HEK293T (cell line): ENCODE data around the gene TMEM187.
A peak's percentile ranks its signal among the peaks of the same experiment; 100 is the strongest.

Experiments used
- CTCF ChIA-PET: fragments of 350-600 bp; formaldehyde crosslinking; extraction: SDS; loops from one replicate; lab custom pipeline; 2021; ENCODE audit warnings: antibody characterized with exemption, inconsistent platforms; lab: Yijun Ruan, JAX
- POLR2A ChIA-PET: fragments of 350-600 bp; formaldehyde crosslinking; extraction: SDS; loops from one replicate; lab custom pipeline; 2020; ENCODE audit warnings: antibody characterized with exemption, inconsistent platforms; lab: Yijun Ruan, JAX
- DNase-seq: peaks from one replicate; pipeline ENCODE4 v3.0.0; 2012; ENCODE audit warnings: mixed read lengths; ENCODE audit errors: extremely low spot score
- ARNT ChIP-seq: fragments of 450-650 bp; IDR thresholded peaks from 2 replicates; pipeline ENCODE4 v1.6.1; 2017; ENCODE audit warnings: mild to moderate bottlenecking
- BHLHE40 ChIP-seq: fragments of 450-650 bp; IDR thresholded peaks from 2 replicates; pipeline ENCODE4 v1.6.1; 2016; ENCODE audit warnings: mild to moderate bottlenecking, moderate library complexity, borderline replicate concordance
- CTBP1 ChIP-seq: fragments of 450-650 bp; IDR thresholded peaks from 2 replicates; pipeline ENCODE4 v1.6.1; 2016; ENCODE audit warnings: borderline replicate concordance
- ELF4 ChIP-seq: fragments of 450-650 bp; IDR thresholded peaks from 2 replicates; pipeline ENCODE4 v1.6.1; 2017; ENCODE audit warnings: antibody characterized with exemption
- FOXA1 ChIP-seq: fragments of 450-650 bp; IDR thresholded peaks from 2 replicates; pipeline ENCODE4 v1.6.1; 2016; ENCODE audit warnings: mild to moderate bottlenecking
- FOXK2 ChIP-seq: fragments of 450-650 bp; IDR thresholded peaks from 2 replicates; pipeline ENCODE4 v1.6.1; 2016; ENCODE audit warnings: mild to moderate bottlenecking
- FOXM1 ChIP-seq: fragments of 450-650 bp; IDR thresholded peaks from 2 replicates; pipeline ENCODE4 v1.6.1; 2017; ENCODE audit warnings: mild to moderate bottlenecking, borderline replicate concordance
- HDGF ChIP-seq: fragments of 450-650 bp; IDR thresholded peaks from 2 replicates; pipeline ENCODE4 v1.6.1; 2017; ENCODE audit warnings: antibody characterized with exemption, borderline replicate concordance
- L3MBTL2 ChIP-seq: fragments of 450-650 bp; conservative IDR thresholded peaks from 2 replicates; pipeline ENCODE4 v1.6.1; 2016; ENCODE audit warnings: mild to moderate bottlenecking
- LEF1 ChIP-seq: fragments of 450-650 bp; IDR thresholded peaks from 2 replicates; pipeline ENCODE4 v1.6.1; 2017; ENCODE audit warnings: mild to moderate bottlenecking, borderline replicate concordance
- NFRKB ChIP-seq: fragments of 450-650 bp; IDR thresholded peaks from 2 replicates; pipeline ENCODE4 v1.6.1; 2016; ENCODE audit warnings: mild to moderate bottlenecking, moderate library complexity
- SP1 ChIP-seq: fragments of 450-650 bp; IDR thresholded peaks from 2 replicates; pipeline ENCODE4 v1.6.1; 2017
- SUZ12 ChIP-seq: fragments of 450-650 bp; IDR thresholded peaks from 2 replicates; pipeline ENCODE4 v1.6.1; 2016; ENCODE audit warnings: mild to moderate bottlenecking
- TARDBP ChIP-seq: fragments of 450-650 bp; IDR thresholded peaks from 2 replicates; pipeline ENCODE4 v1.6.1; 2016
- ZNF384 ChIP-seq: fragments of 450-650 bp; IDR thresholded peaks from 2 replicates; pipeline ENCODE4 v1.6.1; 2016
- TF ChIP-seq, protein P1 (sequence below): fragments of 450-650 bp; IDR thresholded peaks from 2 replicates; pipeline ENCODE4 v1.6.1; 2016

TMEM187 gene, protein sequence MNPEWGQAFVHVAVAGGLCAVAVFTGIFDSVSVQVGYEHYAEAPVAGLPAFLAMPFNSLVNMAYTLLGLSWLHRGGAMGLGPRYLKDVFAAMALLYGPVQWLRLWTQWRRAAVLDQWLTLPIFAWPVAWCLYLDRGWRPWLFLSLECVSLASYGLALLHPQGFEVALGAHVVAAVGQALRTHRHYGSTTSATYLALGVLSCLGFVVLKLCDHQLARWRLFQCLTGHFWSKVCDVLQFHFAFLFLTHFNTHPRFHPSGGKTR

DNA sequence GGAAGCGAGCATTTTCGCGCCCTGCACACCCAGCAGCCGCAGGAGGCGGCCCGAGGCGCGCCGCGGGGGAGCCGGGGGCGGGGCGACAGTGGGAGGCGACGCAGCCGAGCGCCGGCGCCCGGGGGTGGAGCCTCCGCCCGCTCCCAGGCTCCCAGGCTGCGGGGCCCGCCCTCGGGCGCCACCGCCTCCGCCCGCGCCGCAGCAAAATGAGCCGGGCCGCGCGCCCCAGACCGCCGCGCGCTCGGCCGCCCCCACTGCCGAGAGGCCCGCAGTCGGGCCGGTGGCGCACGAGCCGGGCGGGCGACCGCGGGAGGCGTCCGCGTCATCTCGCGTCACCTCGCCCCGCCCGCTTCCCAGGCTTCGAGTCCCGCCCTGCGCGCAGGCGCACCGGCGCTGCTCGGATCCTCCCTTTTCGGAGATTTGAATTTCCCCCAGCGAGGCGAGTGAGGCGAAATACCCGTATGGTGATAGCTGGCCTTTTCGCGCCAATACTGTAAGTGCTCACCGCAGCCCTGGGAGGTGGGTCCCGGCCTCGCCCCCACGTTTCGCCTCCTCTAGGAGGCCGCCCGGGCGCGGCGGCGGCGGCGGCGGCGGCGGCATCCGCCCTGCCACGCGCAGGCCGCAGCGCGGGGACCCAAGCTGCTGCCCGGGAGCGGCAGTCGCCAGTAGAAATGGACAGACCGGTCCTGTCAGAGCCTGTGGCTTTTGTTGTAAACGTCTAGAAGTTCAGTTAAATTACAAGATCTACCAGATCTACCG, at the start of gene TMEM187:
Gene TMEM187, plus strand, starts transcription at position 387 of the 759 bp plus-strand sequence. CDS start 9,309 bp downstream, outside the sequence.
- CTCF ChIA-PET: interaction anchor here (1.1 to 1.6 kb wide), 2 partner anchors 40 to 433 kb away, joined by 3 to 4 read pairs; no protein-coding TSS in a partner anchor
- DNase-seq: peak; percentile 92
- POLR2A ChIA-PET: interaction anchor here (0.6 to 3.3 kb wide), 12 partner anchors 9 to 535 kb away, joined by 3 to 15 read pairs (median 4); partner anchors contain the start of gene RENBP
- no peak for TF ChIP-seq BHLHE40
- no peak for TF ChIP-seq SP1
- TF ChIP-seq ZNF384: no peak
- TF ChIP-seq FOXM1: peak; percentile 65
- no peak for TF ChIP-seq FOXK2
- no peak for TF ChIP-seq FOXA1
- TF ChIP-seq LEF1: peak; percentile 80
- peak; percentile 77; the same call in 1 of the 2 replicates for TF ChIP-seq ARNT
- TF ChIP-seq, protein P1, sequence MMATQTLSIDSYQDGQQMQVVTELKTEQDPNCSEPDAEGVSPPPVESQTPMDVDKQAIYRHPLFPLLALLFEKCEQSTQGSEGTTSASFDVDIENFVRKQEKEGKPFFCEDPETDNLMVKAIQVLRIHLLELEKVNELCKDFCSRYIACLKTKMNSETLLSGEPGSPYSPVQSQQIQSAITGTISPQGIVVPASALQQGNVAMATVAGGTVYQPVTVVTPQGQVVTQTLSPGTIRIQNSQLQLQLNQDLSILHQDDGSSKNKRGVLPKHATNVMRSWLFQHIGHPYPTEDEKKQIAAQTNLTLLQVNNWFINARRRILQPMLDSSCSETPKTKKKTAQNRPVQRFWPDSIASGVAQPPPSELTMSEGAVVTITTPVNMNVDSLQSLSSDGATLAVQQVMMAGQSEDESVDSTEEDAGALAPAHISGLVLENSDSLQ: no peak
- no peak for TF ChIP-seq SUZ12
- TF ChIP-seq NFRKB: no peak
- no peak for TF ChIP-seq CTBP1

DNA sequence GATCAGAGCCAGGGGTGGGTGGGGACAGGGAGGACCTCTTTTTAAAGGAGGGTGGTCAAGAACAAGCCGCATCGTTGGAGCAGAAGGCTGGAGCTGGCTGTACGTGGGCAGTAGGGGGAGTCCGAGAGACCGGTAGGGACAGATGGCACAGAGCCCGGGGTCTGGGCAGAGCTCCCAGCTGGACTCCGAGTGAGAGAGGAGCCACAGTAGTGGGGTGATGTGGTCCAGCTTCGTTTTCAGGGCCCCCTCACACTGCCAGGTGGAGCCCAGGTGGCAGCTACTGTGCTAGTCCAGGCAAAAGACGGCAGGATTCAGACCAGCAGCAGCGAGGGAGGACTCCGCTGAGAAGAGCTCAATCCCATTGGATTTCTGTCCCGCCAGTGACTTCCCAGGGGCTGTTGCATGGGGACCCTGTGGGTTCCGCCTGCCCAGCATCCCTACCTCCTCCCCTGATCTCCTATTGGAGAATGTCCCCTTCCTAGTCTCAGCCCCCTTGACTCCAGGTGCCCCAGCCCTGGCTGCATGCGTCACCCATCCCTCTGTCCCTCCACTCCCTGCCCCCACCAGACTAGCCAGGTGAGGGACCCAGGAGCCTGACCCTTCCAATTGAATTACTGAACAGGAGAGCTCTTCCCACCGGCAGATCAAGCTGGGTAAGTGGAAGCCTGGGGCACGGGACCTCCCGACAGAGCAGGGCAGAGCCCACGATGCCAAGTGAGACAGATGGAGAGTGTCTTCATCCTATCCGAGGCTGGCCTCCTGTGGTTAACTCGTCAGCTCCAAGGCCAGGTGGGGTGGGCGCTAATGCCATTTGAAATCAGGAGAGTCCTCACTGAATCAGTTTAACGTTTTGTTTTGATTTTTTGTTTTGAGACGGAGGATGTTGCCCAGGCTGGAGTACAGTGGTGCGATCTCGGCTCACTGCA, 49.4 kb upstream of the TMEM187 start:
- CTCF ChIA-PET: interaction anchor here (0.7 to 9.2 kb wide), 17 partner anchors 11 to 160 kb away, joined by 3 to 100 read pairs (median 3); partner anchors contain the start of gene RENBP

DNA sequence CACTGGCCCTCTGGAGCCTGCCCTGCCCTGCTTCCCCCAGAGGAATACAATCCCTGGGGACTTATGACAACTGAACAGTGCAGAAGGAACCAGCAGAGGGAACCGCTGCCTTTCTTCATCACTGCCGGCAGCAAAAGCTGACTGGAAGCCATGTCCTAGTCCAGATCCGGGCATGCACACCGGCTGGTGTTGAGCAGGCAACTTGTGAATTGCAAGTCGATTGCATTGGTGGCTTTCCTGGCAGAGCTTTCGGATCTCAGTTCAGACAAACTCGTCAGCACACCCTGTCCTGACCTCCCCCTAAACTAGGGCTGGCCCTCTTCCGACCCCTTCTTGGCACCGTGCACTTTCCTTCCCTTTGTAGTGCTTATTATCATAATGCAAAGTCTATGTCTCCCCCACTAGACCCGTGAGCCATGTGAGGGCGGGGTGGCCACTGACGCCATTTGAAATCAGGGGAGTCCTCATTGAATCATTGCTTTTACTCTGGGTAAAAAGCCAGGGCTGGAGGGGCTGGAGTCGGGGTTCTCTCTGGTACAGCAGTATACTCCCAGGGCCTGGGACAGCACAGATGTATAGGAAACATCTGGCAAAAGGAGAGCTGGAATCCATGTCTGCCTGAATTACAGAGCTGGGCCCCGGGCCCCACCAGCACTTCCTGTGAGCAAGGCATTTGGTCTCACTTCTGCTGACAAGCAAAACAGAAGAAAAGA, 48.2 kb upstream of the TMEM187 start:
- ChIA-PET POLR2A (interaction anchor here (0.7 to 7.1 kb wide), 5 partner anchors 12 to 48 kb away, joined by 3 to 65 read pairs (median 4); partner anchors contain the start of genes RENBP and TMEM187), CTCF (interaction anchor here (0.8 to 9.2 kb wide), 5 partner anchors 11 to 26 kb away, joined by 3 to 100 read pairs (median 14); partner anchors contain the start of gene RENBP)
- DNase-seq: peak; percentile 60
- TF ChIP-seq CTBP1: no peak
- no peak for TF ChIP-seq ELF4
- TF ChIP-seq L3MBTL2: no peak
- TF ChIP-seq FOXK2: no peak
- TF ChIP-seq NFRKB: no peak
- TF ChIP-seq TARDBP: no peak
- TF ChIP-seq FOXA1: no peak
- TF ChIP-seq LEF1: no peak
- no peak for TF ChIP-seq ARNT

More for the DNA sequence above, 49.4 kb upstream of the TMEM187 start:
- DNase-seq: peak; percentile 72
- POLR2A ChIA-PET: interaction anchor here (1.0 to 1.8 kb wide), 7 partner anchors 12 to 49 kb away, joined by 3 to 6 read pairs (median 4); partner anchors contain the start of genes HCFC1, NAA10 and TMEM187
- no peak for TF ChIP-seq FOXK2
- TF ChIP-seq ZNF384: no peak
- TF ChIP-seq NFRKB: no peak
- TF ChIP-seq ELF4: no peak
- no peak for TF ChIP-seq TARDBP
- no peak for TF ChIP-seq FOXM1
- TF ChIP-seq CTBP1: no peak
- TF ChIP-seq HDGF: no peak
- no peak for TF ChIP-seq BHLHE40
- TF ChIP-seq ARNT: no peak
- TF ChIP-seq SP1: no peak
- TF ChIP-seq L3MBTL2: no peak

DNA sequence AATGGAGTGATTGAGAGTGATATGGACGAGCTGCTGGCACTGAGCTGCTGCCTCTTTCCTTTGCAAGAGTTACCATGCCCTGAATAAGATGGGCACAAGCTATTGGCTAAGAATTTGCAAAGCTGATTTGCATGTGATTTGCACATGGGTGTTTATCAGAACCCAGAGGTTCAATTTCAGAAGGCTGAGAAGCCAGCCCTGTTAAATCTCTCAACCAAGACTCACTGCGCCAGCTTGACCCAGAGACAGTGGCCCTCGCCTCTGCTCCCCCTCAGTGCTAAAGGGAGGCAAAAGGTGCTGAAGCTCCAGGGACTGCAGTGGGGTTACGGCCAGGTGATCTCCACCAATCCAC, 47.2 kb upstream of the TMEM187 start:
- CTCF ChIA-PET: interaction anchor here (0.7 to 9.2 kb wide), 4 partner anchors 9 to 21 kb away, joined by 3 to 100 read pairs (median 4); partner anchors contain the start of gene RENBP
- POLR2A ChIA-PET: interaction anchor here (1.0 to 7.1 kb wide), 5 partner anchors 10 to 49 kb away, joined by 3 to 65 read pairs (median 4); partner anchors contain the start of genes NAA10, RENBP and TMEM187

More for the DNA sequence above, 47.2 kb upstream of the TMEM187 start:
- no peak for DNase-seq
- TF ChIP-seq FOXK2: no peak
- no peak for TF ChIP-seq TARDBP
- TF ChIP-seq ARNT: no peak
- TF ChIP-seq L3MBTL2: no peak
- no peak for TF ChIP-seq SP1
- no peak for TF ChIP-seq HDGF
- no peak for TF ChIP-seq NFRKB
- no peak for TF ChIP-seq ELF4
- TF ChIP-seq BHLHE40: no peak
- no peak for TF ChIP-seq CTBP1
- TF ChIP-seq SUZ12: no peak
- no peak for TF ChIP-seq FOXA1
- TF ChIP-seq, protein P1: no peak
- no peak for TF ChIP-seq ZNF384
- no peak for TF ChIP-seq LEF1
- no peak for TF ChIP-seq FOXM1
